DND-41 (cell line): ENCODE results near the gene ATP10A.

ENCODE experiments used
- ATAC-seq: fragments of 200-7000 bp; cut with Tn5 transposase; 3 replicates; pipeline ENCODE4 v1.9.1; 2021; ENCODE audit warnings: low read depth; ENCODE audit not compliant: insufficient read depth
- DNase-seq: peaks from one replicate; pipeline ENCODE4 v3.0.0-alpha.2; 2020
- H2AFZ ChIP-seq: 2 replicates; pipeline ENCODE4 v1.6.0; 2012; ENCODE audit warnings: low read depth, low read length
- H3K27ac ChIP-seq: 2 replicates; pipeline ENCODE4 v1.5.1; 2012; ENCODE audit warnings: low read length, inconsistent platforms
- H3K27me3 ChIP-seq: fragments of 200-600 bp; sonication (generic); 2 replicates; pipeline ENCODE4 v1.6.0; 2012; ENCODE audit warnings: low read length, mild to moderate bottlenecking, inconsistent platforms; ENCODE audit not compliant: insufficient read depth, poor library complexity
- H3K36me3 ChIP-seq: 2 replicates; pipeline ENCODE4 v1.5.1; 2012; ENCODE audit warnings: low read length, inconsistent platforms; ENCODE audit not compliant: insufficient read depth
- H3K4me1 ChIP-seq: 2 replicates; pipeline ENCODE4 v1.5.1; 2012; ENCODE audit warnings: mild to moderate bottlenecking, low read length; ENCODE audit not compliant: insufficient read depth
- H3K4me2 ChIP-seq: 2 replicates; pipeline ENCODE4 v1.6.0; 2012; ENCODE audit warnings: mild to moderate bottlenecking, moderate library complexity, low read length, inconsistent platforms; ENCODE audit not compliant: insufficient read depth
- H3K4me3 ChIP-seq, 2 experiments: fragments of 200-600 bp in 1 of 2; shearing (Covaris generic) in 1 of 2; 2 replicates each; pipeline ENCODE4 v1.5.1; 2012 to 2016; ENCODE audit warnings: inconsistent platforms in 2 of 2, low read length in 2 of 2, mild to moderate bottlenecking in 2 of 2, low read depth in 1 of 2, moderate library complexity in 1 of 2
- H3K79me2 ChIP-seq: 2 replicates; pipeline ENCODE4 v1.6.0; 2012; ENCODE audit warnings: low read length, inconsistent platforms; ENCODE audit not compliant: insufficient read depth
- H3K9ac ChIP-seq: 2 replicates; pipeline ENCODE4 v1.6.0; 2012; ENCODE audit warnings: low read depth, mild to moderate bottlenecking, inconsistent platforms, low read length, moderate library complexity
- H3K9me3 ChIP-seq: 2 replicates; pipeline ENCODE4 v1.5.1; 2012; ENCODE audit warnings: low read length, moderate library complexity, mild to moderate bottlenecking, inconsistent platforms; ENCODE audit not compliant: insufficient read depth, severe bottlenecking
- H4K20me1 ChIP-seq: 2 replicates; pipeline ENCODE4 v1.6.0; 2012; ENCODE audit warnings: low read length; ENCODE audit not compliant: insufficient read depth
- CTCF ChIP-seq: IDR thresholded peaks from 2 replicates; pipeline ENCODE4 v1.5.1; 2012; ENCODE audit warnings: borderline replicate concordance, low read length, moderate library complexity, mild to moderate bottlenecking; ENCODE audit not compliant: poor library complexity, severe bottlenecking; ENCODE audit errors: extremely low read depth
- EZH2 ChIP-seq: IDR thresholded peaks from 3 replicates; pipeline ENCODE4 v1.6.1; 2012; ENCODE audit warnings: borderline replicate concordance, low read depth, mild to moderate bottlenecking, moderate library complexity, low read length, inconsistent platforms; ENCODE audit not compliant: severe bottlenecking

ATP10A gene

DNA sequence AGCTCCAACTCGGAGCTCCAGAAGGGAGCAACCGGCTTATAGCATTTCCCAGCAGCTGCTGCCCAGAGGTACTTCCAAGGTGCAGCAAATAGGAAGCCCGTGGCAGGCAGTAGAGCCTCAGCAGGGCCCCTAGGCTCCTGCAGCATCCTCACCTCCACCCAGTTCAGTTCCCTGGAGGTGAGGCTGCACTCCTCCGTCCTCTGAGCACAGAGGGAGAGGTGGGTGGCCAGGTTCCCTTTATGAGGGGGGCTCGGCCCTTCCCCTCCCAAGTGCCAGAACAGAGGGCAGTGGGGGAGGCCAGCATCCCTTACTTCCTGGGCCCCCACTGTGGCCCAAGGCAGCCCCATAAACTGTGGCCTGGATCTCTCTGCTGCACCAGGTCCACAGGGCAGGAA lies 150.2 kb downstream of the ATP10A start:
- no peak overlapping the region for H2AFZ ChIP-seq
- H4K20me1 ChIP-seq = no peaks in the 10 kb centered on the region
- H3K9me3 ChIP-seq = no peaks in the 10 kb centered on the region
- H3K9ac ChIP-seq = no peak overlapping the region
- no peak overlapping the region for H3K4me3 ChIP-seq
- H3K79me2 ChIP-seq = no peaks in the 10 kb centered on the region
- H3K4me2 ChIP-seq = no peak overlapping the region
- no peaks in the 10 kb centered on the region for H3K27me3 ChIP-seq
- no peaks in the 10 kb centered on the region for H3K36me3 ChIP-seq
- H3K27ac ChIP-seq = no peak overlapping the region
- no peak for ATAC-seq
- DNase-seq = no peak
- TF ChIP-seq EZH2 (no peak), CTCF (no peak)
- no peaks in the 10 kb centered on the region for H3K4me1 ChIP-seq

GRCh38 chr15:25712192-25712960 lies 150.8 kb downstream of the ATP10A start:
- H3K4me2 ChIP-seq = no peak overlapping the region
- no peak for ATAC-seq
- H3K79me2 ChIP-seq = no peaks in the 10 kb centered on the region
- no peaks in the 10 kb centered on the region for H3K27me3 ChIP-seq
- H3K9me3 ChIP-seq = no peaks in the 10 kb centered on the region
- H3K36me3 ChIP-seq = no peaks in the 10 kb centered on the region
- no peak overlapping the region for H3K9ac ChIP-seq
- DNase-seq = no peak
- no peaks in the 10 kb centered on the region for H3K4me1 ChIP-seq
- H4K20me1 ChIP-seq = no peaks in the 10 kb centered on the region
- no peak overlapping the region for H2AFZ ChIP-seq
- no peak overlapping the region for H3K27ac ChIP-seq
- H3K4me3 ChIP-seq = no peak overlapping the region
- TF ChIP-seq CTCF (no peak), EZH2 (no peak)

- Histone ChIP-seq H3K4me1 (no peaks in the 10 kb centered on the region), H3K27me3 (no peaks in the 10 kb centered on the region), H3K9ac (no peak overlapping the region), H3K4me2 (no peak overlapping the region), H2AFZ (no peak overlapping the region), H3K27ac (no peak overlapping the region), H3K4me3 (no peak overlapping the region), H3K36me3 (no peaks in the 10 kb centered on the region), H3K79me2 (no peaks in the 10 kb centered on the region), H3K9me3 (no peaks in the 10 kb centered on the region), H4K20me1 (no peaks in the 10 kb centered on the region)
- TF ChIP-seq EZH2 = no peak
- TF ChIP-seq CTCF = no peak
- no peak for ATAC-seq
- no peak for DNase-seq
These were observed 151.4 kb downstream of the ATP10A start for GRCh38 chr15:25711691-25712090.

DNA sequence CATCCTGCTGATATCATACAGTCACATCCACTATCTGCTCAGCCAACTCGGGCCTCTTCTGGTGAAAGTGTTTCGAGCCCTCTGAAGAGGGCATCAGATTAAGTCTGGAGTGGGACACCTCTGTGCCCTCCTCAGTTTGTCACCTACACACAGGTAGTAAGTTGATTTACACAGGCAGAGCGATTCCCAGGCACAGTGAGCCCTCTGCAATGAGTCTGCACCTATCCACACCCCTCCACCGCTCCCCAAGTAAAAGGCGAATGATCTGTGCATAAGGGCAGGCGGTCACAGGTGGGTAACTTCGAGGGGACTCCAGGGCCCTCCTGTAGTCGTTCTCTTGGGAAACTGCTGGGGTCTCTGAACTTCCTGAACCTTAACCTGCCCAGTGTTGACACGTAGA lies 152.0 kb downstream of the ATP10A start:
- no peak for DNase-seq
- ATAC-seq = no peak
- TF ChIP-seq CTCF (no peak), EZH2 (no peak)
- Histone ChIP-seq H3K27ac (no peak overlapping the region), H3K9me3 (no peaks in the 10 kb centered on the region), H3K27me3 (no peaks in the 10 kb centered on the region), H3K79me2 (no peaks in the 10 kb centered on the region), H3K4me3 (no peak overlapping the region), H3K4me2 (no peak overlapping the region), H3K9ac (no peak overlapping the region), H2AFZ (no peak overlapping the region), H3K36me3 (no peaks in the 10 kb centered on the region), H3K4me1 (no peaks in the 10 kb centered on the region), H4K20me1 (no peaks in the 10 kb centered on the region)
